T47D (cell line): ENCODE data around the gene TBXA2R.
A peak's percentile ranks its signal among the peaks of the same experiment; 100 is the strongest.

Experiments used
- DNase-seq, 2 experiments: peaks; one replicate each; pipeline versions ENCODE4 v3.0.0 to v3.0.0-alpha.2; 2011 to 2012; ENCODE audit warnings: low read depth in 1 of 2, low spot score in 1 of 2
- JUND ChIP-seq: IDR thresholded peaks from 2 replicates; pipeline ENCODE4 v1.6.1; 2012; ENCODE audit warnings: low read depth
- in situ Hi-C: cut with HindIII; loops from 2 replicates; pipeline ENCODE4 v1.10.0; 2016; ENCODE audit warnings: low sequenced_read_pairs, low pct_unique_long_range_greater_than_20kb

The TBXA2R gene

DNA sequence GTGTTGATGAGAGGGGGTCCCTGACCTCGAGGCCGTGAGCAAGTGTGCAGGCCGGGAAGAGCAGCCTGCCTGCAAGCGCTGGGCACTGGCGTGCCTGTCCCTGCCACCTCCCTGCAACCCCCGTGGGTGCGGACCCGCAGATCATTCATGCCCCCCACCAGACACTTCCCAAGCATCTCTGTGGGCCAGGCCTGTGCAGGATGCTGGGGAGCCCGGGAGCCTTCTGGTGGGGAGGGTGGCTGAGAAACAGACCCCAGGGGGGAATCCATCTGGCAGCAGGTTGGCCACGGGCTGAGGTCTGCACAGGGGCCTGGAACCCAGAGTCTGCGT lies 38.4 kb upstream of the TBXA2R start:
- in situ Hi-C loops, result no loop called here
- DNase-seq, result no peak
- no peak for TF ChIP-seq JUND

DNA sequence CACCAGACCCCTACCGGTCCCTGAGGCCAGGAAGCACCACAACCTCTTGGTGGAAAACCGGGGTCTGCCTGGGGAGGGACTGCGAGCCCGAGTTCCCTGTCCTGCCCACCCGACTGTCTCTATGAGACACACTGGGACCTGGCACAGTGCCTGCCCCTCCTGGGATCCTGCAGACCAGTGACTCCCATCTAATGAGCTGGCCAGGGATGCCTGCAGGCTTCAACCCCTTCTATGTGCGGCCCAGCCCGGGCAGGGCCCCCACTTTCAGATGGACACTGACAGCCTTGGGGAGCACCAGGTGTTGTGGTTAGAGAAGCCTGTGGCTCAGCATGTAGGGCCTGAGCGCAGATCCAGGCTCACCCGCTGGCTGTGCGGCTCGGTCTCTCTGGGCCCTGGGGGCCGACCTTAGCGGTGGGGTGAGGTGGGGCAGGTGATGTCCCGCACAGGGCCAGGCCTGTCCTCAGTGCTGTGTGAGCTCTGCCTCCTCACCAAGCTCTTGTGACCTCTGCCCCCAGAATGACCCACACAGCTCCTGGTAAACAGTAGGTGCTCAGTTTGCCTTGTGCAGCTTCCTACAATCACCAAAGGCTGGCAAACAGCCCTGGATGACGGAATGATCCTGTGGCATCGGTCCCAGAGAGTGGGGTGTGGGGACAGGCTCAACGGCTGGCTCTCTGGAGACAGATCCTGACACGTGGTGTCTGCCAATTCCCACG lies 37.8 kb upstream of the TBXA2R start:
- no peak for TF ChIP-seq JUND
- peak in 1 of 2 experiments; percentile 35 for DNase-seq
- in situ Hi-C loops, result no loop called here

DNA sequence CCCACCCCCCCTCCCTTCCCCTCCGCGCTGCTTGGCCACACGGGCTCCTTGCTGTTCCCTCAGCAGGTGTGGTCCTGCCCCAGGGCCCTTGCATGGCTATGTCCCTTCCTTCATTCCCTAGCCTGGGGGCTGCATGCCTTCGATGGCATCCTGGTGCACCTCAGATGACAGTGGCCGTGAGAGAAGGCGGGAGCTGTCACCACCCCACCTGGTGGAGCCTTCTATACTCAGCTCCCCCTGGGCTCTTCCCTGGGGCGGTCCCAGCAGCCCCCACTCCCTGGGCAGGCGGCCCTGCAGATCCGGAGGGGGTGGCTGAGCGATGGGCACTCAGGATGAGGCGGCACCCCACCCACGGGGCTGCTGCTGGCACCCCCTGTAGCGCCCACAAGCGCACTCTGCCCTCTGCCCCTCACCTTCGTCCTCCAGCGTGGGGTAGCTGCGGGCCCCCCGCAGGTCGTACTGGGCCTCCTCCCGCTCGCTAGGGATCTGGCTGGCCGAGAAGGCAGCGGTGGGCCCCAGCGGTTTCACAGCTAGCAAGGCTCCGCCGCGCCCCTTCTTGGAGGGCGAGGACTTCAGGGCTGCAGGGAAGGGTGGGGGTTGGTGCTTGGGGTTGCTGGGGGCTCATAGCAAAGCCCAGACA lies 37.1 kb upstream of the TBXA2R start:
- in situ Hi-C loops, result no loop called here
- TF ChIP-seq JUND, result no peak
- no peak for DNase-seq

DNA sequence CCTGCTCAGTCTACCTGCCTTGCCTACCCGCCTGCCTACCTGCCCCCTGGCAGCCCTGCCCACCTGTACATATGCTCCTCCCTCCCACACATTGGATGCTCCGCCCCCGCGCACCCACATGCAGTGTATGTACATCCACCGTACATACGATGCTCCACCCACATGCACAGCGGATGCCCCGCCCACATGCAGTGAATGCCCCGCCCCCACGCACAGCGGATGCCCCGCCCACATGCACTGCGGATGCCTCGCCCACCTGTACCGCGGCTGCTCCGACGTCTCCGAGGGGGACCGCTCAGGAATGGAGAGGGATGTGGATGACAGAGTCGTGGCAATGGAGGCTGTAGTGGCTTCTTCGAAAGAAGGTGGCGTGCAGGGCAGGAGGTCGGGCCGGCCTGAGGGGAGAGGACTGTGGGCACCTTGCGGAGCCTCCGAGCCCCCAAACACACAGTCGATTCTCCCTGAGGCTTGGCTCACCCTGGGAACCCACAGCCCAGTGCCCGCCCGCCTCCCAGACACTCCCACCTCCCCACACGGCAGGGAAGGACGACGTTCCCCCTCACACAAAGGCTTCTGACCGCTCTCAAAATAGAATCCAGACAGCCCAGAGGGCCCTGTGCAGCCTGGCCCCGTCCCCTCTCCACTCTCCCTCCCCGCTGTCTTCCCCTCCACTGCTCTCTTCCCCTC lies 36.5 kb upstream of the TBXA2R start:
- no peak for TF ChIP-seq JUND
- in situ Hi-C loops, result no loop called here
- DNase-seq, result peak in 1 of 2 experiments; percentile 82

DNA sequence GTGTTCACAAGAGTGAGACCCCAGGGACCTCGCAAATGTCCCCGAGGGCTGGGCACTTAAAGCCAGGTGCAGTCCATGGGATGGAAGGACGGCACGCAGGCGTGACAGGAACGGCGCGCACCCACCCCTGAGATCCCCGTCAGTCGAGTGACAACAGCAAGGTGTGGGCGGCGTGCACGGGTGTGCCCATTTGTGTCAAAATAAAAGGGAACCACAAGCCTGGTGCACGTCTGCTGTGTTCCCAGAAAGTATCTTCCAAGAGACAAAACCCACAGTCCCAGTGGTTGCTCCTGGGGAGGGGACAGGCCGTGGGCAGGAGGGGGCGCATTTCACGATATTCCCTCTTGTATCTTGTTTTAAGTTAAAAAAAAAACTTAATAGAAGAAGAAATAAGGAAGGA lies 35.6 kb upstream of the TBXA2R start:
- in situ Hi-C loops, result no loop called here
- no peak for DNase-seq
- TF ChIP-seq JUND, result no peak

DNA sequence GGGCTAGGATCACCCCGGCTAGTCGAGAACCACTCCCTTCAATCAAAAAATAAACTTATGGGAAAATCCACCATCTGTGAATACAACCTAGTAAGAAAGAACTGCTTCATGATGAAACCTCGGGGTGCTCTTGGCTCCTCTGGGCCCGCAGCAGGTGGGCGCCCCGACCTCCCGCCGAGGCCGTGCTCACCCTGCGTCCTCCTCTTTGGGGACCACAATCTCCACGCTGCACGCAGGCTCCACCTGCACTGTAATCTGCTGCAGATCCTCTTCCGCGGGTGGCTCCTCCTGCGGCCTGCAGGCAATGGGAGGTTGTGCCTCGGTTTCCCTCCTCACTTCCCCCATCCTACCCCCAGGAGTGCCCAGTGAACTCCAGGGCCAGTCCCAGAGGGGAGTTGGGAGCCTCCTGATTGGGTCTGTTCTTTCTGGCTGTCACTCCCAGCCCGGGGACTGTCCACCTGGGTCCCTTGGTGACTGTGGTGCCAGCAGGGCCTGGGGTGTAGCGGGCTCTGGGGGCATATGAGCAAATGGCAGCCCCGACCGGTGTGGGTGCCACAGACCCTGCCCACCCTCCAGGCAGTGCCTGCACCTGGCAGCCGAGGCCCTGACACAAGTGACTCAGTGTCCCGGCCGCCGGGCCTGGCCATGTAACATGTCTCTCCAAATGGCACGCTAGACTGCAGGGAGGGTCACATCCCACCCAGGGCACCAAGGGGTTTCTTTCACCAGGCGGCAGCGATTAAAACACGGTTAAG lies 35.0 kb upstream of the TBXA2R start:
- no peak for TF ChIP-seq JUND
- DNase-seq, result no peak
- in situ Hi-C loops, result no loop called here

DNA sequence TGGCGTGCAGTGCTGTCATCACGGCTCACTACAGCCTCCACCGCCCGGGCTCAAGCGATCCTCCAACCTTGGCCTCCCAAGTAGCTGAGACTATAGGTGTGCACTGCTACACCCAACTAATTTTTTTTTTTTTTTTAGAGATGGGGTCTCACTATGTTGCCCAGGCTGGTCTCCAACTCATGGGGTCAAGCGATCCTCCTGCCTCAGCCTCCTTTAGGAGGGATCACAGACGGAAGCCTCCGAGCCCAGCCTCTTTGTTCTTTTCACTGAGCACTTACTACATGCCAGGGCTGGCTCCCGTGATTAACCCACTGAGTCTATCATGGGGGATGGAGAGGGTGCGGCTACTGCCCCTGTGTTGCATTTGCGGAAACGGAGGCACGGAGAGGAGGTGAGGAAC lies 32.8 kb upstream of the TBXA2R start:
- DNase-seq, result no peak
- in situ Hi-C loops, result no loop called here
- TF ChIP-seq JUND, result no peak

DNA sequence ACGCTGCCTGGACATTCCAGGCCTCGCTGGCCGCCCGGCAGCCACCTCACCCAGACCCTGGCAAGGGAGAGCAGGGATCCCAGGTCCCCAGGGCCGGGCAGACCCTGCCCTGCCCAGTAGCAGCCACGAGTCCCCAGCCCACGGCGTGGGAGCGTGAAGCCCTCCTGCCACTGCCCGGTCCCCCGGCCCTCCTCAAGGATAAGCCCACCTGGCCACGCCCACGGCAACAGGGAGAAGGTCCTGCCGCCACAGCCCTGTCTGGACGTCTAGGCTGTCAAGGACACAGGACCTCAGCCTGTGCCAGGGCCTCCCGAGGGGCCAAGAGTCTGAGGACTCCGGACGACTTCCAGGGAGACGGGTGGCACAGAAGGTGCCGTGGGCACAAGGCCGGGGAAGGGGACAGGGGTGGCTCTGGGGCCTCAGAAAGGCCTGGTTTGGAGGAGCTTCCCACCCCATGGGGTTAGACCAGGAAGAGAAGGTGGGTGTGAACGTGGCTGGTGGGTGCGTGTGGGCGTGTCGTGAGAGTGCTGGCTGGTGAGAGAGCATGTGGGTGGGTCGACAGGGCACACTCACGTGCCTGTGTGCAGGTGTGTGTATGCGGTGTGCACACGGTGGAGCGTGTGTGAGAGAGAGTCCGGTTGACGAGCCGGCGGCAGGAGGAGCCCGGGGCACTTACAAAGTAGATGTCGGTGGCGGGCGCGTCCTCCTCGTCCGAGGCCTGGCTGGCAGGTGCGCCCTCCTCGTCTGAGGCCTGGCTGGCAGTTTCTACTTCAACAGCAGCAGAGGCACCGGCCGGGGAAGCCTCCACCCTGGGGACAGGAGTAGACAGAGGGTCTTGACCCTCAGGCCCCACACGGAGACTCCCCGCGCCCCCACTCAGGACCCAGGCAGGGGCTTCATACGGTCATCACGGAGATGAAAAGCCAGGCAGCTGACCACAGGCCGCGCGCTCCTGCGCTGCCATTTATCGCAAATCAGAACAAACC lies 31.8 kb upstream of the TBXA2R start:
- in situ Hi-C loops, result no loop called here
- no peak for DNase-seq
- TF ChIP-seq JUND, result no peak

DNA sequence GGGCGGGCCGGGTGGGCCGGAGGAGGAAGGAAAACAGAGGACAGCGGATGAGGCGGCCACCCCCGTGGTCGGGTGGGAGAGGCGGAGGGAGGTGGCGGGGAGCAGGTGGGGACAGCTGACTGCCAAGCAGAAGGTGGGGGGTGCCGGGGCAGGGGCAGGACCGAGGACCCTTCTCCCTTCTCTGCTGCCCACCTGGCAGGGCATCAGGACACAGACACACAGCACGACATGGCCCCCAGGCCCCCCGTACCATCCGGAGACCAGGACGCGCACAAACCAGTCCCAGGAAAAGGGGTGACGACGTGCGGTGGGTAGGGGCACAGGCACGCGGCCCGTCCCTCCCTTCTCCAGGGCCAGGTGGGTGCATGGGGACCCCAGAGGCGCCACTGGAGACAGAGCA lies 30.9 kb upstream of the TBXA2R start:
- in situ Hi-C loops, result no loop called here
- no peak for TF ChIP-seq JUND
- no peak for DNase-seq

DNA sequence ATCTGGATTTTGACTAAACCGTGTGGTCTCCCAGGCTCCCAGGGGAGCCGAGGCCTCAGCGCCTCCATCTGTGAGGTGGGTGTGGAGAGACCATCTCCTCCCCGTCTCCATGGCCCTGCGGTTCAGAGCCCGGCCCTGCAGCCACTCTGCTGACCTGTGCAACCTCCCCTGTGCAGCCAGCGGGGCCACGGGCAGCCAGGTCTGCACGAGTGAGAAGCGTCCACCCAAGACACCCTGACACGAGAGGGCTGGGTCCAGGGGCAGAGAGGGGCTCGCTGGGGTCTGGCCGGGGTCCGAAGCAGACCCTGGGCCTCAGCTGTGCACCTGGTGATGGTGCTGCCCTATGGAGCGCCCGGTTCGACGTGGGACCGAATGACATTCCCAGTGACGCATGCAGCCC lies 30.3 kb upstream of the TBXA2R start:
- TF ChIP-seq JUND, result no peak
- in situ Hi-C loops, result no loop called here
- DNase-seq, result no peak

DNA sequence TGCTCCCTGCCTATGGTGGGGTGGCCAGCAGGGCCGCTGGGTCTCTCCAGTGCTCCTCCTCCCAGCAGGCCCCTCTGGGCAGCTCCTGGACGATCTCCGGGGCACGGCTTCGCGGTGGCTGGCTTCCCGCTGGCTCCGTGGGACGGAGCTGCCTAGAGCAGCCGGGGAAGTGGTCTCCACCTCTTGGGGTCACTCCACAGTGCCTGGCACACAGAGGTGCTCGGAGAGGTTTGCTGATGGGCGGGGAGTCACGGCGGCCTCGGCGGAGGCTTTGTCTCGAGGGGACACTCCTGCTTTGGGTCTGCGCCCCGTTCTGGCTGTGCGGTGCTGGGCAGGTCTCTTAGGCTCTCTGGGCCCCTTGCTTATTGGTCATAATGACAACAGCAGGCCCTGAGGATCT lies 29.8 kb upstream of the TBXA2R start:
- no peak for DNase-seq
- in situ Hi-C loops, result no loop called here
- TF ChIP-seq JUND, result no peak
